CD4-positive, alpha-beta T cell (primary cell): ENCODE measurements around the gene BCL2A1. TPM values are rescaled to one million over a fixed set of nuclear protein-coding genes. Genes with fewer than 3 reads are reported as not detected.
"Not testable (repeated sequence)": the region's sequence is repeated elsewhere in the genome, so short reads cannot be mapped to it uniquely, and the experiment has no call there.

Experiments used
- ATAC-seq: fragments of 200-7000 bp; cut with Tn5 transposase; one replicate; pipeline ENCODE4 v1.10.0; 2022; ENCODE audit warnings: mild to moderate bottlenecking; ENCODE audit not compliant: poor library complexity
- CTCF ChIA-PET: fragments of 350-600 bp; sonication (Branson Sonifier 250); formaldehyde crosslinking; loops from one replicate; lab custom pipeline; 2021; ENCODE audit warnings: antibody characterized with exemption, inconsistent platforms; lab: Charles Lee
- POLR2A ChIA-PET: fragments of 350-600 bp; sonication (Branson Sonifier 250); formaldehyde crosslinking; loops from one replicate; lab custom pipeline; 2021; ENCODE audit warnings: antibody characterized with exemption, inconsistent platforms; lab: Charles Lee
- DNase-seq, 14 experiments: peaks; one replicate each; pipeline ENCODE4 v3.0.0-alpha.2; 2013 to 2020; ENCODE audit warnings: mixed read lengths in 2 of 14
- H3K27ac ChIP-seq, 2 donors: one replicate each; pipeline versions ENCODE4 v1.5.1 to v1.7.0; 2013; ENCODE audit warnings: low read length in 2 of 2, low read depth in 1 of 2, mild to moderate bottlenecking in 1 of 2
- H3K27me3 ChIP-seq, 2 experiments: 1 replicate in 1 of 2; 2 replicates in 1 of 2; pipeline versions ENCODE4 v1.6.1 to v1.7.0; 2013; ENCODE audit warnings: low read length in 2 of 2, control low read depth in 1 of 2, mild to moderate bottlenecking in 1 of 2, moderate library complexity in 1 of 2; ENCODE audit not compliant: insufficient read depth in 2 of 2, control insufficient read depth in 1 of 2
- H3K36me3 ChIP-seq: one replicate; pipeline ENCODE4 v1.6.1; 2013; ENCODE audit warnings: low read length, control low read depth; ENCODE audit not compliant: insufficient read depth
- H3K4me1 ChIP-seq: one replicate; pipeline ENCODE4 v1.6.1; 2013; ENCODE audit warnings: low read length, control low read depth; ENCODE audit not compliant: insufficient read depth
- H3K4me3 ChIP-seq: one replicate; pipeline ENCODE4 v1.5.1; 2013; ENCODE audit warnings: mild to moderate bottlenecking, low read length, moderate library complexity
- H3K9me3 ChIP-seq, 2 experiments: 1 replicate in 1 of 2; 2 replicates in 1 of 2; pipeline versions ENCODE4 v1.6.1 to v1.7.0; 2013; ENCODE audit warnings: low read length in 2 of 2, mild to moderate bottlenecking in 2 of 2, control low read depth in 1 of 2, moderate library complexity in 1 of 2; ENCODE audit not compliant: control insufficient read depth in 1 of 2, insufficient read depth in 1 of 2
- H3K27ac Mint-ChIP-seq: one replicate; pipeline ENCODE4 v1.8.0; 2020; ENCODE audit warnings: mixed read lengths
- H3K27me3 Mint-ChIP-seq: one replicate; pipeline ENCODE4 v1.8.0; 2021; ENCODE audit warnings: mixed read lengths
- H3K36me3 Mint-ChIP-seq: one replicate; pipeline ENCODE4 v1.8.0; 2021; ENCODE audit warnings: low read depth, mixed read lengths
- H3K4me1 Mint-ChIP-seq: one replicate; pipeline ENCODE4 v1.8.0; 2021; ENCODE audit warnings: low read depth, mixed read lengths
- H3K4me3 Mint-ChIP-seq: one replicate; pipeline ENCODE4 v1.8.0; 2020; ENCODE audit warnings: mild to moderate bottlenecking, mixed read lengths
- H3K9me3 Mint-ChIP-seq: one replicate; pipeline ENCODE4 v1.8.0; 2020; ENCODE audit warnings: mixed read lengths
- CTCF ChIP-seq: fragments of 200-600 bp; IDR thresholded peaks from one replicate; pipeline ENCODE4 v1.8.0; 2022; ENCODE audit warnings: antibody characterized with exemption, mild to moderate bottlenecking
- intact Hi-C, 2 experiments: fragments of 100-400 bp; cut with DNase I in 1 of 2; cut with micrococcal nuclease in 1 of 2; formaldehyde crosslinking; loops; one replicate each; pipeline versions ENCODE4 v1.15.1 to v1.9.0; 2023 to 2025; cut with DNase I, micrococcal nuclease
- total RNA-seq, 174 experiments: library from RNA in 2 of 174; stranded (reverse) in 2 of 174; gene quantifications; one replicate each; pipeline ENCODE4 v1.2.3 and lab custom pipeline; 2021 to 2026

Gene BCL2A1
- total RNA-seq, 2 experiments from 2014 or later: 18.7 to 20.0 TPM

GRCh38 chr15:80012060-80012726 lies 41.2 kb upstream of the BCL2A1 start:
- H3K36me3 Mint-ChIP-seq: no peaks in the 10 kb centered on the region
- CTCF ChIA-PET: no interaction called here
- no peaks in the 10 kb centered on the region for H3K4me1 ChIP-seq
- H3K9me3 ChIP-seq: no peaks in the 10 kb centered on the region
- no peaks in the 10 kb centered on the region for H3K9me3 Mint-ChIP-seq
- H3K4me3 Mint-ChIP-seq: no peak overlapping the region
- DNase-seq: no peak
- H3K36me3 ChIP-seq: no peaks in the 10 kb centered on the region
- no peaks in the 10 kb centered on the region for H3K27me3 Mint-ChIP-seq
- no peak for TF ChIP-seq CTCF
- POLR2A ChIA-PET: interaction anchor here (0.8 kb wide), 1 partner anchor 83 kb away, joined by 3 read pairs; no protein-coding TSS in a partner anchor
- intact Hi-C loops: no loop called here
- H3K27me3 ChIP-seq: no peaks in the 10 kb centered on the region
- ATAC-seq: no peak
- H3K4me3 ChIP-seq: no peak overlapping the region
- H3K27ac ChIP-seq: no peak overlapping the region
- no peaks in the 10 kb centered on the region for H3K4me1 Mint-ChIP-seq
- H3K27ac Mint-ChIP-seq: no peak overlapping the region

GRCh38 chr15:80011596-80011995 lies 40.6 kb upstream of the BCL2A1 start:
- no peak for ATAC-seq
- intact Hi-C loops: no loop called here
- H3K27me3 ChIP-seq: no peaks in the 10 kb centered on the region
- ChIA-PET CTCF (no interaction called here), POLR2A (interaction anchor here (0.8 kb wide), 1 partner anchor 83 kb away, joined by 3 read pairs; no protein-coding TSS in a partner anchor)
- no peaks in the 10 kb centered on the region for H3K36me3 Mint-ChIP-seq
- H3K4me3 Mint-ChIP-seq: no peak overlapping the region
- no peak for TF ChIP-seq CTCF
- no peaks in the 10 kb centered on the region for H3K4me1 Mint-ChIP-seq
- DNase-seq: no peak
- no peaks in the 10 kb centered on the region for H3K9me3 ChIP-seq
- H3K27ac ChIP-seq: no peak overlapping the region
- H3K9me3 Mint-ChIP-seq: no peaks in the 10 kb centered on the region
- H3K4me3 ChIP-seq: no peak overlapping the region
- no peak overlapping the region for H3K27ac Mint-ChIP-seq
- H3K36me3 ChIP-seq: no peaks in the 10 kb centered on the region
- no peaks in the 10 kb centered on the region for H3K4me1 ChIP-seq
- no peaks in the 10 kb centered on the region for H3K27me3 Mint-ChIP-seq

GRCh38 chr15:80011041-80011523 lies 40.1 kb upstream of the BCL2A1 start:
- CTCF ChIA-PET, H3K9me3 ChIP-seq, intact Hi-C loops, H3K4me3 Mint-ChIP-seq, H3K36me3 ChIP-seq, H3K27me3 ChIP-seq, H3K4me1 Mint-ChIP-seq, H3K27ac ChIP-seq, H3K27ac Mint-ChIP-seq, H3K36me3 Mint-ChIP-seq, H3K27me3 Mint-ChIP-seq, ATAC-seq, H3K4me3 ChIP-seq, H3K9me3 Mint-ChIP-seq, H3K4me1 ChIP-seq: not testable (repeated sequence)
- POLR2A ChIA-PET: interaction anchor here (0.8 kb wide), 1 partner anchor 82 kb away, joined by 3 read pairs; no protein-coding TSS in a partner anchor
- peak in 1 of 14 experiments; percentile 28 for DNase-seq
